ENCODE results near the gene TMEM114.

DNA sequence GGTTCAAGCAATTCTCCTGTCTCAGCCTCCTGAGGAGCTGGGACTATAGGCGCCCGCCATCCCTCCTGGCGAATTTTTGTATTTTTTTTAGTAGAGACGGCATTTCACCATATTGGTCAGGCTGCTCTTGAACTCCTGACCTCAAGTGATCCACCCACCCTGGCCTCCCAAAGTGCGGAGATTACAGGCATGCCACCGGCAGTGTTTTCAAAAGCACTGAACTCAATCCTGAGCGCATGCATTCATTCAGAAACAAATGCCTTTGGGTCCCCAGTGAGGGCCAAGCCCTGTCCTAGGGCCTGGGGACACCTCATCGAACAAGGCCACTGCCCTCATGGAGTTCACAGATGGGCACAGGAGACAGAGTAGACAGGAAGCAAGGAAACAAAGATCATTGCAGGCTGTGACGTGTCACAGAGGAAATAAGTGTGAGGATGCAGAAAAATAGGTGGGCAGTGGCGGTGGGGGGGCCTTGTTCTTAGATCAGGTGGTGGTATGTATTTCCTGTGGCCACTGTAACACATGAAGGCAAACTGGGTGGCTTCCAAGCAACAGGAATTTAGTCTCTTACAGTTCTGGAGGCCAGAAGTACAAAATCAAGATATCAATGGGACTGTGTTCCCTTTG lies 12.5 kb downstream of the TMEM114 start:
- TF ChIP-seq GATA2 (IDR thresholded peaks at IDR 0.05; ENCODE audit: low read depth, low read length) (no peak), GATA3 (IDR thresholded peaks at IDR 0.05; ENCODE audit: low read depth, low read length) (no peak)

All from SH-SY5Y (cell line).